Stimulated activated CD4-positive, alpha-beta T cell treated with anti-CD3 and anti-CD28 coated beads, TNF-alpha, amount 100 ng/mL, for 24 hours (primary cell): ENCODE results near the gene ASCL5.

Source experiments
- DNase-seq, 3 experiments: peaks; one replicate each; pipeline ENCODE4 v3.0.0-alpha.2; 2020; ENCODE audit warnings: low read depth in 3 of 3

Gene ASCL5

DNA sequence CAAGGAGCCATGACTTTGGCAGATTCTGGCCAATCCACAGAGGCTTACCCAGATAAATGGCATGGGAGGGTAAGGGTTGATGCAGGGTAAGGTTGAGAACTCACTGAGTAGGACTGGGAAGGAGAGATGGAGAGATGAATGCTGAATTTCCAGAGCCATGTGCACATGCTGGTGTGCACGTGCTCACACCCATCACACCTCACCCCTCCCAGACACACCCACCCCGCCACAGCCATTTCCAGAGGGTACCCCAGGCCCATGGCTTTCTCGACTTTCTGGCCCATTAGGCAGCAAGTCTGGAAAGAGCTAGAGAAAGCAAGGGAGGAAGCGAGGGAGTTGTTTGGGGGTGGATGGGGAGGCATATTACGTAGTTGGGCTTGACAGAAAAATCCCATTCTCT lies 16.4 kb downstream of the ASCL5 start:
- no peak for DNase-seq

DNA sequence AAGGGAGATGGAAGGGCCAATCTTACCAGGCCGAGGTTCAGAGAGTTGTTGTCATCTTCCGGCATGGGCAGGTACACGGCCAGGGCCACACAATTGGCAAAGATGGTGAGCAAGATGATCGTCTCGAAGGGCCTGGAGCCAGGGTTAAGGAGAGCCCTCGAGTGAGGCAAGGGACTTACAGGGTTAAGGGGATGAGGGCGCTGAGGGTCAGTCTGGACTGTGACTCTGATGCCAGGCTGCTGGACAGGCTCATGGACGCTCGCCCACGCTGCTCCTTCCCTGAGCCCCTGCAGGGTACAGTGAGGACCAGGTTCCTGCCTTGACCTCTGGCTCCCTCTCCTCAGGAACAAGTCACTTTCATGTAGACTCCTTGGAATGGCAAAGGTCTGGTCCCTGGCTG lies 16.8 kb downstream of the ASCL5 start:
- DNase-seq, result no peak

DNA sequence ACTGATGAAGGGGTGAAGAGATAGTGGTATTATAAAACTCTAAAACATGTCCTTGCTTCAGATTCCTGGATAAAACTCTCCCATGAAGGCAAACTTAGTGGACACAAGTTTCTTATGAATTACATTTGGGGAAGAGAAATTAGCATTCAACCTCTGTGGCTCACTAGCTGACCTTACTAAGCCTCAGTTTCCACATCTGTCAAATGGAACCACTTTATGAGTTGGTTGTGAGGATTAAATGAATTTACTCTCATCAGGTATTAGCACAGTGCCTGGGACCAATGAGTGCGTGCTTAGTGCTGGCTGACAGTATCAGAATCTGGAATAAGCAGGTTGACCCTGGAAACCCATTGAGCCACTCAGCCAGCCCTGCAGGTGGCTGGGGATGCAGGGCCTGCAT lies 17.3 kb downstream of the ASCL5 start:
- DNase-seq, result no peak

DNA sequence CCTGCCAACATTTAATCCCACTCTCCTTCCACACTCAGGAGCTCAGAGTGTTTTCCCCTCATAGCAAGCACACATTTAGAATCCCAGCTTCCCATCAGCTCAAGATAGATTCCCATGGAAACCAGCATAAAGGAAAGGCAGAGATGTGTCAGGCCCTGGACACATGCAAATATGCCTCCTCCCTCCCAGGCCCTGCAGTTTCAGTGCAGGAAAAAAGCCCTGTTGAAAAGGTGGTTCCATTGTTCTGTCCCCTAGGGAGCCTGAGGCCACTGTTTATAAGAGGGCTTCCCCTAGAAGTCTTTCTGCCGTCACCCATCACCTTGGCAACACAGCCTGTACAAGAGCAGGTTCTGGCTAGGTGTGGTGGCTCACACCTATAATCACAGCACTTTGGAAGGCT lies 18.4 kb downstream of the ASCL5 start:
- DNase-seq, result no peak

DNA sequence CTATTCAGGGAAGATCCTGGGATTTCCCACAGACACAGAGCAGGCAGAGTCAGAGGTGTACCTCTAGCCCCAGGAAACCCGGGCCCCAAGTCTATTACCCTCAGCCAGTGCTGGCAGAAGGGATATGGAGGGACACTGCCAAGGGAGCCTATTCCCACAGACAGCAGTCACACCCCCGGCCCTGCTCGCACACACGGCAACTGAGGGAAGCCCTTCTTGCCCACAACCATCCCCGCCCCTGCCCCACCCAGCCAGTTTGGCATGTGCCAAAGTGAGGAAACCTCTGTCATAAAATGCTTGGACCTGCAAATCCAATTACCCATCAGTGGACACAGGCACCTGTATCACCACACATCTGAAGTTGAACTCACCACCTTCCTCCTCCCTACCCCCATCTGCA lies 21.3 kb downstream of the ASCL5 start:
- DNase-seq, result no peak

DNA sequence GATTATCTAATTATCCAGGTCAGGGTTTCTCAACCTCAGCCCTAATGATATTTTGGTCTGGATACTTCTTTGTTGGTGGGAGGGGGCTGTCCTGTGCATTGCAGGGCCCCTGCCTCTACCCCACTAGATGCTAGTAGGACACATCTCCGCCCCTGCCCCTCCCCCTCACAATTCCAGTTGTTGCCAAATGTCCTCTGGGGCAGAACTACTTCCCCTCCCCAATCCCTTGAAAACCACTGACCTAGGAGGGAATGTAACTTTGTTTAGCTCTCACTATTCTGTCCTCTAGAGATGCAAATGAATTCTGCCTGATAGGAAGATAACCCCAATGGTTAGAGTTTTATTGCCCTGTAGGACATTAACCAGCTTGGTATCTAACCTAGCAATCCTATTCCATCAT lies 22.8 kb downstream of the ASCL5 start:
- no peak for DNase-seq

DNA sequence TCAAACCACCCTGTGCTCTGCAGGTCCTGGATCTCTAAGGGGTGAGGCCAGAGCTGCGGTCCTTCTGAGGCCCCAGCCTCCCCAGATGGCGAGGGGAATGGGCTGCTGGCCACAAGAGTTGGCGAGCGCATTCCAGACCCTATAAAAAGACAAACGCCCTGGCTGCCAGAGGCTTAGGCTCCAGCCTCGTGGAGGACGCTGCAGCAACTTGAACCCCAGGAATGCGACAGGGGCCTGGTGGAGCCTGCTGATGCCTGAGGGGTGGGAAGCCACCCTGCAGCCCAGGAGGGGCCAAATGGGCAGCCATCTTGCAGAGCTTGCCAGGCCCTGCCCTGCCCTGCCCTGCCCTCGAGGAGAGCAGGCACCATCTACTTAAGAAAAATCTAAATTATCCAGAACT lies 23.3 kb downstream of the ASCL5 start:
- no peak for DNase-seq

DNA sequence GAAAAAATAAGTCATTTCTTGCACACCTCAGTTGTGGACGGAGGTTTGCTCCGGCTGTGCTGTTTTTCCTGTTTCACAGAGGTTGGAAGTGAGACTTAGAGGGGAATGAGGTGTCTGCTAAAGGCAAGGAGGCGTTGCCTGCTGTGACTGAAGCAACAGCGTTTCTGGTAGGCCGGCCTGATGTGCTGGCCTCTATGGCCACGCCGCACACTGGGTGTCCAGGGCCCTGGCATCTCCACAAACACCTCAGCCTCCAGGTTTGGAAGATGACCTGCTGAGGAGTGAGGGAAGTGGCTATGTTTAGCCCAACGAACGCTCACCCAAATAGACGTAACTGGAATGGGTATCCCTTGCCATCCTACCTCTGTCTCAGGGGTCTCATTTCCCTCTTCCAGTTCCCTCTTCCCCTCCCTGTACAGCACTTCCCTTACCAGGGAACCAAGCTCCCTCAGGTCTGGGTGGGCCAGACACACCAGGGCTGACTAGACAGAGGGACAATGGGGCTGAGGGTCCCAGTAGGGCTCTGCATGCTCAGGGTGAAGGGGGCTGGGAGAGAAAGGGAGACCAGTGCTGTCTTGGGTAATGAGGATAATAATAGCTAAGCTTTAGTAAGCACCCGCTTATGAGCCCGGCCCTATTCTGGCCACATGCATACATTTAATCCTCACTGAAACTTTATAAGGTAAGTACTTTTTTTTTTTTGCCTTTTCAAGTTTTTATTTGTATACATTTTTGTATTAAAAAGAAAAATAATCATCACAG lies 26.6 kb downstream of the ASCL5 start:
- DNase-seq, result no peak

DNA sequence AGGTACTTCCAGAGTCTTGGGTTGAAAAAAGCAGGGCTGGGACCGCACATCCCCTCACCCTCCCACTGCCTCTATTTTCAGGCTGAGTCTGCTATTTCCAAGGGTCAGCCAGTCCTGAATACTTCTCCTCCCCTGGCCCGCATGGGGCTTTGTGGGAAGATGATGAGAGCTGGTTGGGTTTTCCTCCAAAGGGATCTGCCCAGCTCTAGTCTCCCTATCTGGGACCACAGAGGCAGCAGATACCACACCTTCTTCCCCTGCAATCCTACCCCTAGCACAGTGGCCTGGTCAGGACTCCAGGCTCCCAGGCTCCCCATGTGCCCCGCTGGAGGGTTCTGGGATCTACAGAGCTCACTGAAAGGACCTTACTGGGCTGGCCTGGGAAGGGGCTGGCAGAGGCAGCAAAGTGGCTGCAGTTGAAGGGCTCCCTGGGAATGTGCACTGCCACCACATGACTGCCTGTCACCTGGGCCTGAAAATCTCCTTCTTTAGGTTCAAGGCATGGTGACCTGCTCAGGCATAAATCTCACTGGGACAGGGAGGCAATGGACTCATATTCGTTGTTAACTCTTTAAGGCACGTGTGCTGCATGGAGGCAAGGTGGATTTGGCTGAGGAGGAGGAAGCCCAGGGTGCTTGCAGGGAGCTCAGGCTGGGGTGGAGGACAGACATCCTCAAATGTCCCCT lies 27.8 kb downstream of the ASCL5 start:
- DNase-seq, result no peak

DNA sequence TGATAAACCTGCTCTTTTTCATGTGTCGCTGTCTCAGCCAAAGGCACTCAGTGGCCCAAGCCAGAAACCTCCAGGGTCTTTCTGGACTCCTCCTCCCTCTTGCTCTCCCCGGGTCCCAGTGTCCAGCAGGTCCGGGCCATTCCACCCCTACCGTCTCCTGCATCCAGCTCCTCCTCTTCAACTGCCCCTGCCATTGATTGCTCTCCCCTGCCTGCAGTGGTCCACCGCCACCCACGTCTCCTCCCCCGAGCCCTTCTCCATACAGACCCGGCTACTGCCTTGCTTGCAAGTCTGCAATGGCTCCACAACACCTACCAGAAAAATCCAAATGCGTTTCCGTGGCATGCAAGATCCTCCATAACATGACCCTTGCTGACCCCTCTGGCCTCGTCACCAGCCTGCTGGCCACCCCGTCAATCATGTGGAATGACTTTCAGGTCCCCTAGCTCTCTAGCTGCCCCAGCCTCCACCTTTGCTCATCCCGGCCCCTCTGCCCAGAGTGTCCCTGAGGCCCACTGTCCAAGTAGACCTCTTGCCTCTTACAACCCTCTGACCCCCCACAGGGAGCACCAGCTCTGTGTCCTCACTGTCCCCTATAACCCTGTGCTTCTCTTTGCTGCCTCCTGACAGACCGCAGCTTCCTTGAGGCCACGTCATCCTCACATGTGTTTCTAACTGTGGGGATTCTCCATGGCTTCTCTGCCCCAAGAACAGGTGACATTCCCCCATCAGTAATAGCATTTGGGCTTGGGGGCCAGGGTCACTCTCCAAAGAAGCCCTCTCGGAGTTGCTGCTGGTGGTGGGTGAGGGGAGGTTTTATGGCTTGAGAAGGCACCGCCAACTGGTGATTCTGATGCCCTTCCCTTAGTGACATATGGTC lies 29.8 kb downstream of the ASCL5 start:
- no peak for DNase-seq

DNA sequence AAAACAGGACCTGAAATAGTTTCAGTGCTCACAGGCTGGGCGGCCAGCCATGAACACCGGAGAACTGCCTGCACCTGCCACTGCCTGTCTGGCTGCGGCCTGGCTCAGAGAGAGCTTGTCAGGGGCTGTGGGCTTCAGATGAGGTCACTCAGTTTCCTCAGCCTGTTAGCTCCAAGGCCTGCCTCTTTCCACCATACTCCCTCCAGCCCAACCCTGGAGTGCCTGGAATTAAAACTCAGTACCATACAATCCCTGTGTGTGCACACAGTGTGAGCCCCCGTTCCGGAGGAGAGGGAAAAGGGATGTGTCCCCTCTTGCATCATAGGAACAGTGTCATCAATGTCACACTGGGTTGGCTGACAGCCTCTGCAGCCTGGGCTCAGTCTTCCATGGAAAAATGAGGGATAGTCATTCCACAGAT lies 30.9 kb downstream of the ASCL5 start:
- no peak for DNase-seq

DNA sequence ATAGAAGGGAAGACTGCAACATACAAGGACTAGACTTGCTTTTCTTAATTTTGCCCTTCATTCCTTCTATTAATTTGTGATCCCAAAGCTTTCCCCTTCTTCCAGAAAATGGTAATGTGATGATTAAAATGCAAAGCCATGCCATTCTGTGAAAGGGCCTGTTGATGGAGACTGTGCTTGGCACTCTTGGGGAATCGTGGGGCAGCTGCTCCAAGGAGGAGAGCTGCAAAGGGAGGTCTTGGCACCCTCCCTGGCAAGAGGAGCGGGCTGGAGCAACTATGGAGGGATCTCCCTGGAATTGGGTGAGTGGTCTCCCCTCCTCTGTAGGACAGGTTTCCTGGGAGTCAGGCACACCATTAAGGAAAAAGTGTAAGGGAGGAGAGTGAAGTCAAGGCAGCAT lies 31.4 kb downstream of the ASCL5 start:
- DNase-seq, result no peak

DNA sequence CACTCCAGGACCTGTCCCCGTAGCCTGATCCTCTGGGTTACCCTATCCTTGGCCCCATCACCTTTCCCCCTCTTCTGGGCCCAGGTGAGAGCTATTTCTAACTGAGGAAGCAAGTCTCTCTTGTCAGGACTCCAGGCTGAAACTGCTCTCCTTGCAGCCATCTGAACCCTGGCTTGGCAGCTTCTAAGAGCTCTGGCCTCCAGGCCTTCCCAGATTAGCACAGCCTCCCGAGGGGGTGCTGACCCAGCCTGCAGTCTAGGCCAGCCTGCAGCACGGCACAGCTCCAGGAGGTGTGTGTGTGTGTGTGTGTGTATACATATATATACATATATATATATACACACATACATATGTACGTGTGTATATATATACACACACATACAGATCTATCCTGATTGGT lies 32.2 kb downstream of the ASCL5 start:
- no peak for DNase-seq

DNA sequence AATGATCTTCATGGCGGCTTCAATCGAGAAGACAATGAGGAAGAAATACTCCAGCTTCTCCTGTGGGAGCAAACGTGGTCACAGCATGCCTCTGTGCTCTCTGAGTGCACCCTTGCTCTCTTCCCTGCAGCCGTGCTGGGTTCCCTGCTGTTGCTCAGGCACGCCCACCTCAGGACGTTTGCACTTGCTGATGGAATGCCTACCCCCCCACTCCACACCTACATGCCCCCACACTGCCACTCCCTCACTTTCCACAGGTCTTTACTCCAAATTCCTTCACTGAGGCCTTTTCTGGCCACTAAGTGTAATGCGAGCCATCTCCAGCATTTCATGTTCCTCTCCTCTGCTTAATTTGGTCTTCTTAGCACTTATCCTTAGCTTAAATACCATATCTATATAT lies 33.0 kb downstream of the ASCL5 start:
- DNase-seq, result no peak

DNA sequence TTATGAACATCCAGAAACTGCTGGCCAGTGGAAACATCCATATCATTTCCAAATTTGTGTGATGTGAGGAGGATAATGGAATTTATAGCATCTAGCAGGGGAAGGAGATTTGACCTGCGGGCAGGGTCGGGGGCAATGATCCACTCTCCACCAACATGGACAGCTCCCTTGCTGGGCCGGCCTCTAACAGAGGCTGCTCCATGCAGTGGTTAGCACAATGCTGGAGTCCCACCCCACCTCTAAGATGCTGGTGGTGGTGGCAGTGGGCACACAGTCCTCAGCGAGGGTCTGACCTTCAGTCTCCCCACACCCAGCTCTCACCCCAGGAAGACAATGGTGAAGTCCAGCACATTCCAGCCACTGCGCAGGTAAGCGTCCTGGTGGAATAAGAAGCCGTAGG lies 33.4 kb downstream of the ASCL5 start:
- no peak for DNase-seq

DNA sequence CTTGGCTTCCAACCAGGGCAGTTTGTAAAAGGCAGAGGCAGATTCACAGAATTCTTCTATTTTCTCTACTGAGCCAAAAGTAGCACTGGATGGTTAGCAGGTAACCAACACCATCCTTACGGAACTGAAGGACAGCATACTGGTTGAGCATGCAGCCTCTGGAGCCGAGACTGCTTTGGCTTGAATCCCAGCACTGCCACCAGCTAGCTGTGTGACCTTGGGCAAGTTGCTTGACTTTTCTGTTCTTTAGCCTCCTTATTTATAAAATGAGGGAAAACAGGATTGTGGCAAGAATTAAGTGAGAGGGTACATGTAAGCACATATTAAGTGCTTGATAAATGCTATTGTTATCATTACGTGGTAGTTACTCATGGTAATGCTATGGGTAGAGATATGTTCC lies 34.2 kb downstream of the ASCL5 start:
- DNase-seq, result no peak

DNA sequence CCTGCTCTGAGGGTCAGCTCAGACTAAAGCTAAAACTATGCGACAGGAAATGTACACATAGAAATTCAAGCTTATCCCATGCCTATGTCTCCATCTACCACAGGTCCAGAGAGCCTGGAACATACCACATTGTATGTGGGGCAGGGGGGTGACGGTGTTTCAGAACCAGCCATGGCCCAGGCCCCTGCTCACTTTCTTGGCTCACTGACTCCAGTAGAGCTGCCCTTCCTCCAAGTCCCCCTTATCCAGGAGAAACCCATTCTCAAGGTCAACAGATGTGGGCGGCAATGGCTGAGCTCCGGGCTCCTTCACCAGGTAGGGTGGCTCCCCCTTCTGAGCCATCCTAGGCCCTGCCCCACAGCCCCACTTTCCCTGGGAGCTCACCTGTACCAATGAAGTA lies 35.7 kb downstream of the ASCL5 start:
- no peak for DNase-seq

DNA sequence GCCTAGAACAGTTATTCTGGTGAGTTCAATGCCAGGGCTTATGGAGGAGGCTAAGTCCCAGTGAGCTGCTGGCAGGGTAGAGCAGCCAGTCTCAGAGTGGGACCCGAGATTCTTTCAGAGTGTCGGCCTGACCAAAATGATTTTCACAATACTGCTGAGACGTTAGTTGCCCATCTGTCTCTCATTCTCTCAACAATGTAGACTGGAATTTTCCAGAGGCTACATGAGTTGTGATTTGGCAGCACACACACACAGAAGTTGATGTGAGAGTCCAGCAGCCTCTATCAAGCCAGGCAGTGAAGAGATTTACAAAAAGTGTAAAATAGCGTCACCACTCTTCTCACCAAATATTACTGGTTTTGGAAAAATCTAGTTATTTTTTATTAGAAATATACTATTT lies 36.4 kb downstream of the ASCL5 start:
- no peak for DNase-seq

DNA sequence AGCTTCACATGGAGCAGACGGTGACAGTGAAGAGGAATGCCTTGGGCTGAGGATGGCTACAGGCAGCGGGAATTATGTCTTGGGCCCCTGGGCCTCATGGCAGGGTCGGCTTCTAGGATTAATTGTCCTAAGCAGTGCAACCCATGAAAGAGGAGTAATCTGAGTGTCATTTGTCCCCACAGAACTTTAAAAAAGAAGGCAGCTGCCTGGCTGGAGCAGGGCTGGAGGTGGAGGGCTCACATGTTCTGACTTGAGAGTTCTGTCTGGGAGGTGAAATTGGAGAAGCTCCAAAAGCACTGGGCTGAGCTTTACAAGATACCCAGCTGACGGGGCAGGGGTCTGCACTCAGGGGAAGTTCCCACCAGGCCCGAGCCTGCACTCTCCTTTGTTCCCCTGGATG lies 37.4 kb downstream of the ASCL5 start:
- DNase-seq, result no peak

DNA sequence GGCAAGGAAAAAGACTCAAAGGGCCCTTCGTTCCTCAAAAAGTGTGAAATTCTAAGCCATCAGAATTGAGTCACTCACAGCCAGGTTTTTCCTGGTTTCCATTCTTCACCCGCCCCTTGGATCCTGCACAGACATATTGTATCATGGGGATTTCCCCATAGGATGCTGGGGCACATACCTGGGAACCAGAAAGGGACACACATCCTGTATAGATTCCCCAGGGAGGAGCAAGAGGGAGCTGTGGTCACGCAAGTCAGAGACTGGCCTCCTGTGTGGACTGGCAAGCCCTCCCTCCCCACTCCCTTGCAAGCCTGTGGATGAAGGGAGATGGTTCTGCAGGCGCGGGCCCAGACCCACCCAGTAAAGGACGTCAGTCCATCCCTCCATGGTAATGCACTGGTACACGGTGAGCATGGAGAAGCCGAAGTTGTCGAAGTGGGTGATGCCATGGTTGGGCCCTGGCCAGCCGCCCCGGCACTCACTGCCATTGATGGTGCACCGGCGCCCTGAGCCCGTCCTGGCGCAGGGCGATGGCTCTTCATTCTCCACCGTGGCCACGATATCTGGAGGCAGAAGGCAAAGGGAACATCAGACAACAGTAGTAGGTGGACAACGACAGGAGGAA lies 38.0 kb downstream of the ASCL5 start:
- no peak for DNase-seq

DNA sequence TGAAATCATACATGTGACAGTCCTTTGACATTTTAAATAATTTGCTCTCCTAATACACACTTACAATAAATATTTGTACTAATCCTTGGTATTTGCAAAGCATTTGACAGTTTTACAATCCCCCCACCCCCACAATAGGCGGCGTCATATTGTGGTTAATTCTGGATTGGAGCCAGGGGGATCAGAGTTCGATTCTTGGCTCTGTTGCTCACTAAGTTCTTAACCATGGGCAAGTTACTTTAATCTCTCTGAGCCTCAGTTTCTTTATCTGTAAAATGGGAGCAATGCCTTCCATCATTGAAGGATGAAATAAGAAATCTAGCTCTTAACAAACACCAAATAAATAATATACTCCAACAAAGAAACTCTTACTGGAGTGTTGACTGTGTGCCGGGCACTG lies 38.6 kb downstream of the ASCL5 start:
- DNase-seq, result no peak
